ENCODE measurements around the gene LHFPL3. TPM values are rescaled to one million over a fixed set of nuclear protein-coding genes. Genes with fewer than 3 reads are reported as not detected.

The LHFPL3 gene
- total and polyA plus RNA-seq, 9 of the 15 experiments (the other 6 are each of a cell fraction or from before 2014, with no cell fraction given), result 0.21 to 0.52 TPM; not detected in 7

DNA sequence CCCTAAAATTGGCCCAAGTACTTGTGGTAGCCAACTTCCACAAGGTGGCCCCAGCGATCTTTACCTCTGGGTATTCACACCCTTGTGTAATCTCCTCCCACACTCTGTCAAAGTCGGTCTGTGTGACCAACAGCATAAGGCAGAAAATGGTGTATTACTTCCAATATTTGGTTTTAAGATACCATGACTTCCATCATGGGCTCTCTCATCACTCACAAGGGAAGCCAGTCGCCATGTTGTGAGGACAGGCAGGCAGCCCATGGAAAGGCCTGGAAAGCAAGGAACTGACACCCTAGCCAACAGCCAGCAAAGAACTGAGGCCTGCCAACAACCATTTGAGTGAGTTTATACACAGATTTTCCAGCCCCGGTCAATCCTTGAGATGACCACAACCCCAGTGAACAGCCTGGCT lies 594.6 kb downstream of the LHFPL3 start (continued):
- TF ChIP-seq GATAD2B (IDR thresholded peaks at IDR 0.05; ENCODE audit: borderline replicate concordance) (peak; percentile 27; the same call in 1 of the 2 replicates), SP2 (IDR thresholded peaks at IDR 0.05; ENCODE audit: extremely low read depth, low read depth, low read length, poor library complexity, severe bottlenecking) (no peak), CBFA2T2 (conservative IDR thresholded peaks at IDR 0.05) (no peak), SMARCA5 (IDR thresholded peaks at IDR 0.05) (no peak), RCOR1 (IDR thresholded peaks at IDR 0.05; ENCODE audit: borderline replicate concordance in 1 of 2, low read depth in 2 of 2, low read length in 2 of 2) (peak in 1 of 2 experiments; percentile 28; a peak in 1 of 4 replicates), SMARCA4 (IDR thresholded peaks at IDR 0.05) (no peak), SRSF3 (IDR thresholded peaks at IDR 0.05; ENCODE audit: insufficient read depth, low read length) (no peak), ESRRA (IDR thresholded peaks at IDR 0.05; ENCODE audit: borderline replicate concordance, low read depth) (0 out of 2 replicates have a peak, but pooled peaks have one; percentile 35), PHF8 (IDR thresholded peaks at IDR 0.05; ENCODE audit: borderline replicate concordance, low read length) (no peak), ZNF76 (CRISPR knock-in tag; IDR thresholded peaks at IDR 0.05; ENCODE audit: borderline replicate concordance) (no peak), LCOR (CRISPR knock-in tag; IDR thresholded peaks at IDR 0.05) (peak; percentile 81; the same call in 1 of the 2 replicates), PPARD (CRISPR knock-in tag; IDR thresholded peaks at IDR 0.05) (no peak), HNRNPLL (IDR thresholded peaks at IDR 0.05; ENCODE audit: low read depth, low read length, poor library complexity, severe bottlenecking) (no peak), GTF2F1 (IDR thresholded peaks at IDR 0.05; ENCODE audit: low read depth, low read length) (no peak), MTA1 (IDR thresholded peaks at IDR 0.05; ENCODE audit: borderline replicate concordance) (no peak), XRCC5 (IDR thresholded peaks at IDR 0.05; ENCODE audit: low read depth, low read length) (0 out of 2 replicates have a peak, but pooled peaks have one; percentile 29), PHTF2 (CRISPR knock-in tag; IDR thresholded peaks at IDR 0.05) (no peak), PHF20 (IDR thresholded peaks at IDR 0.05; ENCODE audit: partially characterized antibody) (no peak), STAT5A (IDR thresholded peaks at IDR 0.05; ENCODE audit: borderline replicate concordance, low read length) (no peak; the same call in 1 of the 2 replicates), BCOR (IDR thresholded peaks at IDR 0.05) (no peak), BDP1 (IDR thresholded peaks at IDR 0.05; ENCODE audit: insufficient read depth, insufficient read length) (no peak), EHMT2 (IDR thresholded peaks at IDR 0.05) (no peak), ZNF263 (CRISPR knock-in tag; IDR thresholded peaks at IDR 0.05; ENCODE audit: borderline replicate concordance) (no peak), SOX6 (IDR thresholded peaks at IDR 0.05) (no peak), FOXA1 (IDR thresholded peaks at IDR 0.05; ENCODE audit: borderline replicate concordance) (no peak), ZNF717 (CRISPR knock-in tag; IDR thresholded peaks at IDR 0.05) (no peak)
- TF ChIP-seq, protein P1, sequence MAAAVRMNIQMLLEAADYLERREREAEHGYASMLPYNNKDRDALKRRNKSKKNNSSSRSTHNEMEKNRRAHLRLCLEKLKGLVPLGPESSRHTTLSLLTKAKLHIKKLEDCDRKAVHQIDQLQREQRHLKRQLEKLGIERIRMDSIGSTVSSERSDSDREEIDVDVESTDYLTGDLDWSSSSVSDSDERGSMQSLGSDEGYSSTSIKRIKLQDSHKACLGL (CRISPR knock-in tag; IDR thresholded peaks at IDR 0.05; ENCODE audit: borderline replicate concordance, poor library complexity, severe bottlenecking), result no peak
- TF ChIP-seq, protein P2, sequence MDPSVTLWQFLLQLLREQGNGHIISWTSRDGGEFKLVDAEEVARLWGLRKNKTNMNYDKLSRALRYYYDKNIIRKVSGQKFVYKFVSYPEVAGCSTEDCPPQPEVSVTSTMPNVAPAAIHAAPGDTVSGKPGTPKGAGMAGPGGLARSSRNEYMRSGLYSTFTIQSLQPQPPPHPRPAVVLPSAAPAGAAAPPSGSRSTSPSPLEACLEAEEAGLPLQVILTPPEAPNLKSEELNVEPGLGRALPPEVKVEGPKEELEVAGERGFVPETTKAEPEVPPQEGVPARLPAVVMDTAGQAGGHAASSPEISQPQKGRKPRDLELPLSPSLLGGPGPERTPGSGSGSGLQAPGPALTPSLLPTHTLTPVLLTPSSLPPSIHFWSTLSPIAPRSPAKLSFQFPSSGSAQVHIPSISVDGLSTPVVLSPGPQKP (CRISPR knock-in tag; IDR thresholded peaks at IDR 0.05), result no peak
- TF ChIP-seq, protein P3, sequence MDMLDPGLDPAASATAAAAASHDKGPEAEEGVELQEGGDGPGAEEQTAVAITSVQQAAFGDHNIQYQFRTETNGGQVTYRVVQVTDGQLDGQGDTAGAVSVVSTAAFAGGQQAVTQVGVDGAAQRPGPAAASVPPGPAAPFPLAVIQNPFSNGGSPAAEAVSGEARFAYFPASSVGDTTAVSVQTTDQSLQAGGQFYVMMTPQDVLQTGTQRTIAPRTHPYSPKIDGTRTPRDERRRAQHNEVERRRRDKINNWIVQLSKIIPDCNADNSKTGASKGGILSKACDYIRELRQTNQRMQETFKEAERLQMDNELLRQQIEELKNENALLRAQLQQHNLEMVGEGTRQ (CRISPR knock-in tag; IDR thresholded peaks at IDR 0.05), result no peak
- TF ChIP-seq, protein P4, sequence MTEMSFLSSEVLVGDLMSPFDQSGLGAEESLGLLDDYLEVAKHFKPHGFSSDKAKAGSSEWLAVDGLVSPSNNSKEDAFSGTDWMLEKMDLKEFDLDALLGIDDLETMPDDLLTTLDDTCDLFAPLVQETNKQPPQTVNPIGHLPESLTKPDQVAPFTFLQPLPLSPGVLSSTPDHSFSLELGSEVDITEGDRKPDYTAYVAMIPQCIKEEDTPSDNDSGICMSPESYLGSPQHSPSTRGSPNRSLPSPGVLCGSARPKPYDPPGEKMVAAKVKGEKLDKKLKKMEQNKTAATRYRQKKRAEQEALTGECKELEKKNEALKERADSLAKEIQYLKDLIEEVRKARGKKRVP (CRISPR knock-in tag; IDR thresholded peaks at IDR 0.05), result no peak

Data from K562 (cell line).